Renal cortex interstitium (tissue), 11 donors: ENCODE measurements around the gene SEMA4G. TPM values are rescaled to one million over a fixed set of nuclear protein-coding genes. Genes with fewer than 3 reads are reported as not detected.

Experiments used
- DNase-seq, 11 donors: peaks; one replicate each; pipeline ENCODE4 v3.0.0-alpha.2; 2013; ENCODE audit warnings: low read depth in 9 of 11, low spot score in 4 of 11; ENCODE audit errors: extremely low read depth in 1 of 11
- polyA plus RNA-seq, 3 donors: library from polyadenylated mRNA; unstranded; fragments of 120-200 nt; gene quantifications; one replicate each; pipeline ENCODE4 v1.2.1, GENCODE V29; 2013; ENCODE audit not compliant: insufficient read length in 3 of 3

The SEMA4G gene
- polyA plus RNA-seq, 3 donors: 49.8 to 52.7 (median 50.3) TPM

GRCh38 chr10:101014966-101015581, 45.8 kb downstream of the SEMA4G start:
- no peak for DNase-seq

- DNase-seq: no peak
These were observed 46.3 kb downstream of the SEMA4G start for GRCh38 chr10:101015582-101015973.

GRCh38 chr10:101016814-101017213, 47.5 kb downstream of the SEMA4G start:
- no peak for DNase-seq

DNA sequence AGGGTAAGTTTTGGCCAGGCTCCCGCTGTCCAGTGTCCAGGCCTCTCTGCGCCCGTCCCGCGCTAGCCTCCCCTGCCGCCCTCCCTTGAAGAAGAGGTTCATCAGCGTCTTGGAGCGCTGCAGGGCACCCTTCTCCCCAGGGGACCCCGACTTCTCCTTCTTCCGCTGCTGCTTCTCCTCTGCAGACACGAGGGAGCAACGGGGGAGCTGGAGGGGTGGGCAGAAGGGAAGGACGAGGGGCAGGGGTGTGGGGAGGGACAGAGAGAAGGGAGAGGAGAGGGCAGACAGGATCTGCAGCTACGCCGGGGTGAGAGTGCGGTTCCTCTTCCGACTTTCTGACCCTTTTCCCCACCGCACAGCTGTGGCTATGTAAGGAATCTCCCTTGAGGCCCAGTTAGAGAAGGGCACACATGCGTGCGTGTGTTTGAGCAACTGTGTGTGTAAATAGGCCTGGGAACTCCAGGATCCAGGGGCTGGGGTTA, 48.9 kb downstream of the SEMA4G start:
- no peak for DNase-seq

DNA sequence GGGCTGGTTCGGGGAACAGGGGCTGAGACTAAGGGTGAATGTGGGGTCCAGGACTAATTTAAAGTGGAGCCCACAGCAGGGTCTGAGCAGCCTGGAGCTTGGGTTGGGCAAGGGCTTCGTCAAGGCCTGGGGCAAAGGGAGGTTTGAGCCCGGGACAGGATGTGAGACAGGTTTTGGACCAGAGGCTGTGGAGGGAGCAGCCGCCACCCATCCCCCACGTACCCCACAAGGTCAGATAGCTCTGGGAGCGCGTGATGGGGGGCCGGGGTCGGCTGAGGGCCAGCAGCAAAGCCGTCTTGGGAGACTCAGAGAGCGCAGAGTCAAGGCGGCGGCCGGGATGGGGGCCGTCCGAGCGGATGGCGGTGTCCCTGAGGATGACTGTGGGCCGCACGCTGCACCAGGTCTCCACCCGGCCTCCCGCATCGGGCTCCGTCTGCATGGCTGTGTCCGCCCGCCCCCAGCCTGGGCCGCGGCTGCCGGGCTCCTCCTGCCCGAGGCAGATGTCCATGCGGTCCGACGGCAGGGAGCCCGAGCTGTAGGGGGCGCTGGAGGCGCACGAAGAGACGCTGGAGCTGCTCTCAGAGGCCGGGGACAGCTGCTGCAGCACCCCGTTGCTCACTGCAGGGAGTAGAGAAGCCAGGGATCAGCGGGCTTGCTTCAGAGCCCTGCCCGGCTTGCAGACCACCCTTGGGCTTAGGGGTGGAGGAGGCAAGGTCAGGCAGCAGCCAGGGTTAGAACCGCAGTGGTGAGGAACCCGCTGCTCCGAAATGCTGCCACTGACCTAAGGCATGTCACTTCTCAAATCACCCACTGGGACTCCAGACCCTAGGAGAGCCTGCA, 49.5 kb downstream of the SEMA4G start:
- DNase-seq: peak in 1 of 11 donors; percentile 69

Other genes with a start within 250 kb of the SEMA4G start
- 100 to 1,000 TPM; 174 to 255 (median 188) TPM for gene PAX2, start 223.9 kb upstream of the SEMA4G start, polyA plus RNA-seq
- gene SLF2, start 56.5 kb upstream of the SEMA4G start, polyA plus RNA-seq: 10 to 100 TPM; 33.4 to 45.6 (median 36.9) TPM
- 100 to 1,000 TPM in 2 of 3 donors, 10 to 100 TPM in 1; 94.5 to 105 (median 100) TPM for gene MRPL43, start 18.0 kb downstream of the SEMA4G start, polyA plus RNA-seq
- 10 to 100 TPM; 13.4 to 17.1 (median 16.1) TPM for gene TWNK, start 18.0 kb downstream of the SEMA4G start, polyA plus RNA-seq
- 10 to 100 TPM; 45.4 to 72.3 (median 70.8) TPM for gene LZTS2, start 30.3 kb downstream of the SEMA4G start, polyA plus RNA-seq
- gene PDZD7, start 61.6 kb downstream of the SEMA4G start, polyA plus RNA-seq: 1 to 10 TPM; 2.3 to 4.3 (median 3.8) TPM
- gene SFXN3, start 61.7 kb downstream of the SEMA4G start, polyA plus RNA-seq: 10 to 100 TPM; 22.4 to 36.1 (median 24.2) TPM
- 10 to 100 TPM in 1 of 3 donors, 1 to 10 TPM in 2; 8.0 to 12.7 (median 10.0) TPM for gene KAZALD1, start 92.5 kb downstream of the SEMA4G start, polyA plus RNA-seq
- gene TLX1, start 161.8 kb downstream of the SEMA4G start, polyA plus RNA-seq: under 1 TPM in 2 of 3 donors, not detected in 1; 0.09 TPM